ENCODE results near the gene TRPC3. TPM values are rescaled to one million over a fixed set of nuclear protein-coding genes. Genes with fewer than 3 reads are reported as not detected.

Gene TRPC3
- polyA plus RNA-seq, 2 donors, result 0.04 to 0.05 TPM

GRCh38 chr4:121977251-121978171 lies 25.7 kb upstream of the TRPC3 start:
- no peak overlapping the region for H3K4me3 ChIP-seq (ENCODE audit: low read depth in 1 of 2, low read length in 2 of 2)
- no peaks in the 10 kb centered on the region for H3K36me3 ChIP-seq (ENCODE audit: control insufficient read depth in 2 of 2, insufficient read depth in 2 of 2, low read length in 1 of 2)
- H3K27ac ChIP-seq (ENCODE audit: low read depth in 2 of 2, low read length in 1 of 2), result no peak overlapping the region
- no peaks in the 10 kb centered on the region for H3K4me1 ChIP-seq (ENCODE audit: control insufficient read depth in 2 of 2, insufficient read depth in 2 of 2, low read length in 1 of 2)
- no peaks in the 10 kb centered on the region for H3K9me3 ChIP-seq (ENCODE audit: control insufficient read depth in 2 of 2, insufficient read depth in 1 of 2, low read depth in 1 of 2, low read length in 1 of 2)
- 58 to 62% methylated on average over 9 of the region's 9 CpGs for WGBS, 2 donors
- no peaks in the 10 kb centered on the region for H3K27me3 ChIP-seq (ENCODE audit: control insufficient read depth in 1 of 2, insufficient read depth in 2 of 2, low read length in 2 of 2)

GRCh38 chr4:121975784-121976183 lies 23.9 kb upstream of the TRPC3 start:
- Histone ChIP-seq H3K36me3 (ENCODE audit: control insufficient read depth in 2 of 2, insufficient read depth in 2 of 2, low read length in 1 of 2) (no peaks in the 10 kb centered on the region), H3K4me1 (ENCODE audit: control insufficient read depth in 2 of 2, insufficient read depth in 2 of 2, low read length in 1 of 2) (no peaks in the 10 kb centered on the region), H3K4me3 (ENCODE audit: low read depth in 1 of 2, low read length in 2 of 2) (no peak overlapping the region), H3K9me3 (ENCODE audit: control insufficient read depth in 2 of 2, insufficient read depth in 1 of 2, low read depth in 1 of 2, low read length in 1 of 2) (no peaks in the 10 kb centered on the region), H3K27me3 (ENCODE audit: control insufficient read depth in 1 of 2, insufficient read depth in 2 of 2, low read length in 2 of 2) (no peaks in the 10 kb centered on the region), H3K27ac (ENCODE audit: low read depth in 2 of 2, low read length in 1 of 2) (no peak overlapping the region)
- WGBS, 2 donors, result 43 to 52% methylated on average over 2 of the region's 2 CpGs

- no peak overlapping the region for H3K4me3 ChIP-seq (ENCODE audit: low read depth in 1 of 2, low read length in 2 of 2)
- no peaks in the 10 kb centered on the region for H3K4me1 ChIP-seq (ENCODE audit: control insufficient read depth in 2 of 2, insufficient read depth in 2 of 2, low read length in 1 of 2)
- 54 to 75% methylated on average over 4 of the region's 4 CpGs for WGBS, 2 donors
- H3K9me3 ChIP-seq (ENCODE audit: control insufficient read depth in 2 of 2, insufficient read depth in 1 of 2, low read depth in 1 of 2, low read length in 1 of 2), result no peaks in the 10 kb centered on the region
- H3K36me3 ChIP-seq (ENCODE audit: control insufficient read depth in 2 of 2, insufficient read depth in 2 of 2, low read length in 1 of 2), result no peaks in the 10 kb centered on the region
- no peak overlapping the region for H3K27ac ChIP-seq (ENCODE audit: low read depth in 2 of 2, low read length in 1 of 2)
- no peaks in the 10 kb centered on the region for H3K27me3 ChIP-seq (ENCODE audit: control insufficient read depth in 1 of 2, insufficient read depth in 2 of 2, low read length in 2 of 2)
These were observed 22.0 kb upstream of the TRPC3 start for GRCh38 chr4:121973816-121974215.

GRCh38 chr4:121968859-121969258 lies 17.0 kb upstream of the TRPC3 start:
- no peak overlapping the region for H3K27ac ChIP-seq (ENCODE audit: low read depth in 2 of 2, low read length in 1 of 2)
- no peak overlapping the region for H3K4me3 ChIP-seq (ENCODE audit: low read depth in 1 of 2, low read length in 2 of 2)
- WGBS, 2 donors, result 66 to 78% methylated on average over 1 of the region's 1 CpG
- H3K9me3 ChIP-seq (ENCODE audit: control insufficient read depth in 2 of 2, insufficient read depth in 1 of 2, low read depth in 1 of 2, low read length in 1 of 2), result no peaks in the 10 kb centered on the region
- no peaks in the 10 kb centered on the region for H3K36me3 ChIP-seq (ENCODE audit: control insufficient read depth in 2 of 2, insufficient read depth in 2 of 2, low read length in 1 of 2)
- no peaks in the 10 kb centered on the region for H3K27me3 ChIP-seq (ENCODE audit: control insufficient read depth in 1 of 2, insufficient read depth in 2 of 2, low read length in 2 of 2)
- no peaks in the 10 kb centered on the region for H3K4me1 ChIP-seq (ENCODE audit: control insufficient read depth in 2 of 2, insufficient read depth in 2 of 2, low read length in 1 of 2)

GRCh38 chr4:121964958-121965357 lies 13.1 kb upstream of the TRPC3 start:
- WGBS, 2 donors, result 99 to 100% methylated on average over 1 of the region's 1 CpG
- Histone ChIP-seq H3K4me3 (ENCODE audit: low read depth in 1 of 2, low read length in 2 of 2) (no peak overlapping the region), H3K27ac (ENCODE audit: low read depth in 2 of 2, low read length in 1 of 2) (no peak overlapping the region), H3K36me3 (ENCODE audit: control insufficient read depth in 2 of 2, insufficient read depth in 2 of 2, low read length in 1 of 2) (no peaks in the 10 kb centered on the region), H3K4me1 (ENCODE audit: control insufficient read depth in 2 of 2, insufficient read depth in 2 of 2, low read length in 1 of 2) (no peaks in the 10 kb centered on the region), H3K9me3 (ENCODE audit: control insufficient read depth in 2 of 2, insufficient read depth in 1 of 2, low read depth in 1 of 2, low read length in 1 of 2) (no peaks in the 10 kb centered on the region), H3K27me3 (ENCODE audit: control insufficient read depth in 1 of 2, insufficient read depth in 2 of 2, low read length in 2 of 2) (no peaks in the 10 kb centered on the region)

- no peak overlapping the region for H3K27ac ChIP-seq (ENCODE audit: low read depth in 2 of 2, low read length in 1 of 2)
- no peaks in the 10 kb centered on the region for H3K4me1 ChIP-seq (ENCODE audit: control insufficient read depth in 2 of 2, insufficient read depth in 2 of 2, low read length in 1 of 2)
- H3K4me3 ChIP-seq (ENCODE audit: low read depth in 1 of 2, low read length in 2 of 2), result no peak overlapping the region
- no peaks in the 10 kb centered on the region for H3K9me3 ChIP-seq (ENCODE audit: control insufficient read depth in 2 of 2, insufficient read depth in 1 of 2, low read depth in 1 of 2, low read length in 1 of 2)
- WGBS, 2 donors, result 32 to 38% methylated on average over 1 of the region's 1 CpG
- H3K27me3 ChIP-seq (ENCODE audit: control insufficient read depth in 1 of 2, insufficient read depth in 2 of 2, low read length in 2 of 2), result no peaks in the 10 kb centered on the region
- H3K36me3 ChIP-seq (ENCODE audit: control insufficient read depth in 2 of 2, insufficient read depth in 2 of 2, low read length in 1 of 2), result no peaks in the 10 kb centered on the region
These were observed 9.0 kb upstream of the TRPC3 start for GRCh38 chr4:121960818-121961217.

GRCh38 chr4:121958777-121959176 lies 6.9 kb upstream of the TRPC3 start:
- no peak overlapping the region for H3K4me3 ChIP-seq (ENCODE audit: low read depth in 1 of 2, low read length in 2 of 2)
- H3K4me1 ChIP-seq (ENCODE audit: control insufficient read depth in 2 of 2, insufficient read depth in 2 of 2, low read length in 1 of 2), result no peaks in the 10 kb centered on the region
- no peak overlapping the region for H3K27ac ChIP-seq (ENCODE audit: low read depth in 2 of 2, low read length in 1 of 2)
- 78 to 80% methylated on average over 2 of the region's 2 CpGs for WGBS, 2 donors
- no peaks in the 10 kb centered on the region for H3K36me3 ChIP-seq (ENCODE audit: control insufficient read depth in 2 of 2, insufficient read depth in 2 of 2, low read length in 1 of 2)
- no peaks in the 10 kb centered on the region for H3K27me3 ChIP-seq (ENCODE audit: control insufficient read depth in 1 of 2, insufficient read depth in 2 of 2, low read length in 2 of 2)
- no peaks in the 10 kb centered on the region for H3K9me3 ChIP-seq (ENCODE audit: control insufficient read depth in 2 of 2, insufficient read depth in 1 of 2, low read depth in 1 of 2, low read length in 1 of 2)

GRCh38 chr4:121957266-121957665 lies 5.4 kb upstream of the TRPC3 start:
- H3K36me3 ChIP-seq (ENCODE audit: control insufficient read depth in 2 of 2, insufficient read depth in 2 of 2, low read length in 1 of 2), result no peaks in the 10 kb centered on the region
- 83 to 88% methylated on average over 3 of the region's 3 CpGs for WGBS, 2 donors
- no peak overlapping the region for H3K4me3 ChIP-seq (ENCODE audit: low read depth in 1 of 2, low read length in 2 of 2)
- no peaks in the 10 kb centered on the region for H3K27me3 ChIP-seq (ENCODE audit: control insufficient read depth in 1 of 2, insufficient read depth in 2 of 2, low read length in 2 of 2)
- H3K27ac ChIP-seq (ENCODE audit: low read depth in 2 of 2, low read length in 1 of 2), result no peak overlapping the region
- H3K4me1 ChIP-seq (ENCODE audit: control insufficient read depth in 2 of 2, insufficient read depth in 2 of 2, low read length in 1 of 2), result no peaks in the 10 kb centered on the region
- H3K9me3 ChIP-seq (ENCODE audit: control insufficient read depth in 2 of 2, insufficient read depth in 1 of 2, low read depth in 1 of 2, low read length in 1 of 2), result no peaks in the 10 kb centered on the region

GRCh38 chr4:121953860-121954259 lies 2.0 kb upstream of the TRPC3 start:
- Histone ChIP-seq H3K9me3 (ENCODE audit: control insufficient read depth in 2 of 2, insufficient read depth in 1 of 2, low read depth in 1 of 2, low read length in 1 of 2) (no peaks in the 10 kb centered on the region), H3K4me3 (ENCODE audit: low read depth in 1 of 2, low read length in 2 of 2) (no peak overlapping the region), H3K27ac (ENCODE audit: low read depth in 2 of 2, low read length in 1 of 2) (no peak overlapping the region), H3K4me1 (ENCODE audit: control insufficient read depth in 2 of 2, insufficient read depth in 2 of 2, low read length in 1 of 2) (peaks cover 11% of the 10 kb centered on the region in 2 donors), H3K27me3 (ENCODE audit: control insufficient read depth in 1 of 2, insufficient read depth in 2 of 2, low read length in 2 of 2) (peaks cover 0 to 7% of the 10 kb centered on the region in 2 donors), H3K36me3 (ENCODE audit: control insufficient read depth in 2 of 2, insufficient read depth in 2 of 2, low read length in 1 of 2) (no peaks in the 10 kb centered on the region)

GRCh38 chr4:121952290-121952689 lies 430 bp upstream of the TRPC3 start:
- Histone ChIP-seq H3K4me1 (ENCODE audit: control insufficient read depth in 2 of 2, insufficient read depth in 2 of 2, low read length in 1 of 2) (peaks cover 11% of the 10 kb centered on the region in 2 donors), H3K4me3 (ENCODE audit: low read depth in 1 of 2, low read length in 2 of 2) (peak overlapping the region in 1 of 2 donors; percentile 56), H3K36me3 (ENCODE audit: control insufficient read depth in 2 of 2, insufficient read depth in 2 of 2, low read length in 1 of 2) (no peaks in the 10 kb centered on the region), H3K27me3 (ENCODE audit: control insufficient read depth in 1 of 2, insufficient read depth in 2 of 2, low read length in 2 of 2) (peaks cover 0 to 7% of the 10 kb centered on the region in 2 donors), H3K27ac (ENCODE audit: low read depth in 2 of 2, low read length in 1 of 2) (no peak overlapping the region), H3K9me3 (ENCODE audit: control insufficient read depth in 2 of 2, insufficient read depth in 1 of 2, low read depth in 1 of 2, low read length in 1 of 2) (no peaks in the 10 kb centered on the region)
- 39 to 43% methylated on average over 7 of the region's 7 CpGs for WGBS, 2 donors

All from esophagus (tissue), 2 donors.